Hematopoietic multipotent progenitor cell treated with erythropoietin and hydrocortisone succinate and interleukin-3 and kit ligand, for 15 days (in vitro differentiated cells): Measurements from ENCODE around the gene JAKMIP1.

Source experiments
- DNase-seq: peaks from one replicate; pipeline ENCODE4 v3.0.0-alpha.2; 2015; ENCODE audit warnings: low spot score

JAKMIP1 gene

DNA sequence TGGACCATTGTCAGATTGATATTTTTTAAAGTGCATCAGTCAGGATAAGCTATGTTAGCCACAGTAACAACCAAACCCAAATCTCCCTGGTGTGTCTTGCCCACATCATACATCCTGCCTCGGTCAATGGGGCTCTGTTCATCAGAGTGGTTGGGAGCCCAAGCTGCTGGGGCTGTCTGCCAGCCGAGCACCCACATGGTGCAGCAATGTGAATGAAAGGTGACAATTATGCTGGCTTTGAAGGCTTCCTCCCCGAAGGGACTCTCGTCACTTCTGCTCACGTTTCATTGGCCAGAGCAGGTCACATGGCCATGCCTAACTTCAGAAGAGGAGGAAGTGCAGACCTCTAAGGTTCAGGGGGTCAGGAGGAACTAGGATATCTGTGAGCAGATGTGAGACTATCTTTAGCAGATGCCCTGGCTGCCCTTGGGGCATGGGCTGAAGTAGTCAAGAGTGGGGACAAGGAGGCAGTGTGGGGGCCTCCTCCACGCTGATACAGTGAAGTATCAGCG, 1.3 kb upstream of the JAKMIP1 start:
- DNase-seq: no peak

DNA sequence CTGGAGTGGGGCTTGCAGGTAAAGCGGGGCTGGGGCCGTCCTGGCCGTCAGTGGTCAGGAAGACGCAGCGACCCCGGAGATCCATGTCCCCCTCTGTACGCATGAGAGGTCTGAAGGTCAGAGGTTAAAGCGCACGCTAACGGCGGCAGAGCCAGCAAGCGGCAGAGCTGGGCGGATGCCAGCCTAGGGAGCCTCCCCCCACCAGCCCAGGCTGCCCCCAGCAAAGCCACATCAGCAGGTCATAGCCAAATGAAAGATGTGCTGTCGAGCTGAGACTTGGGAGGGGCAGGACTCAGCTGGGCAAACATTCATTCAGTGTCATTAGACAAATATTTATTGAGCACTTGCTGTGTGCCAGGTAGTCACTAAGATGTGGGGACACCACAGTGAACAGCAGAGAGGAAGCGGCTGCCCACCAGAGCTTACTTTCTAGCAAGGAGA, 593 bp upstream of the JAKMIP1 start:
- no peak for DNase-seq

- DNase-seq: no peak
Measured at GRCh38 chr4:6199422-6199921, 877 bp downstream of the JAKMIP1 start.

DNA sequence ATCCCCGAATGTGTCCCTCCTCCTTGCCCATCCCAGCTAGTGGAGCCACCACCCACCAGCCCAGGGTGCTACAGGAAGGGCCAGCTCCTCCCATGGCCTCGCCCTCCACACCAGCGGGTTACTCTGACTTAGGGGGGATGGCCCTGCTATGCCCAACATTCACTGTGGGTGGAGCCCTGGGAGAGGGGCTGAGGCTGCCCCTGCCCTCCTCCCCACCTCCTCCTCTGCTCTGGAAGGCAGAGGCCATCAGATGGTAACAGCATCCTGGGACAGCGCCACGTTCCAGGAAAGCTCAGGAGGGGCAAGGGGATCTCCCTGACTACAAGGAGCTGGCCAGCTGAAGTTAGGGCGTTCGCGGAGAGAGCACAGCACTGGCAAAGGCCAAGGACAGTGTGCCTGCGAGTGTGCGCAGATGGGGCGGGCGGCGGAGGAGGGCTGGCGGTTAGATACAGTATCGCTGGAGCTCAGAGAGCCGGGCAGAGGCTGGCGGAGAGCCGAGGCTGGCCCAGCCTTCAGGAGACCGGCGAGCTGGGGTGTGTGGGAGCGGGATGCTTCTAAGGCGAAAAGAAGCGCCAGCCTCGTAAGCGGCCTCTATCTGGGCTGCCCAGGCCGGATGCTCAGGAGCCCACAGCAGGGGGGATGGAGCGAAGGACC, 1.5 kb downstream of the JAKMIP1 start:
- DNase-seq: peak; percentile 41

DNA sequence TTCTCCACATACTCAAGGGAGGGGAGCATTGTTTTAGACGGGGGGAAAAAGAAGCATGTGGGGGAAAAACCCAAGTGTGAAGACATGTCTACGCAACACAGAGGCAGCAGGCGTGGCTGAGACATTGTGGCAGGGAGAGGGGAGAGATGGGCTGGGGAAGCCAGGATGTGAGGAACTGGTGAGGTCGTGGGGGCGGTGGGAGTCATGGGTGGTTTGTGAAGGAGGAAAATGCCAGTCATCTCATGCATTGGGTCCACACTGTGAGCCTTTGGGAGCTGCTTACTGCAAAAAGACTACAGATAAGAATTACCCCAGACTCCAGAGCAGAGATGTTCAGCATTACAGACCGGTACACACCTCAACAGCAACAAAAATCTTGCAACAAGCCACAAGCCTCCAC, 2.1 kb downstream of the JAKMIP1 start:
- DNase-seq: no peak

DNA sequence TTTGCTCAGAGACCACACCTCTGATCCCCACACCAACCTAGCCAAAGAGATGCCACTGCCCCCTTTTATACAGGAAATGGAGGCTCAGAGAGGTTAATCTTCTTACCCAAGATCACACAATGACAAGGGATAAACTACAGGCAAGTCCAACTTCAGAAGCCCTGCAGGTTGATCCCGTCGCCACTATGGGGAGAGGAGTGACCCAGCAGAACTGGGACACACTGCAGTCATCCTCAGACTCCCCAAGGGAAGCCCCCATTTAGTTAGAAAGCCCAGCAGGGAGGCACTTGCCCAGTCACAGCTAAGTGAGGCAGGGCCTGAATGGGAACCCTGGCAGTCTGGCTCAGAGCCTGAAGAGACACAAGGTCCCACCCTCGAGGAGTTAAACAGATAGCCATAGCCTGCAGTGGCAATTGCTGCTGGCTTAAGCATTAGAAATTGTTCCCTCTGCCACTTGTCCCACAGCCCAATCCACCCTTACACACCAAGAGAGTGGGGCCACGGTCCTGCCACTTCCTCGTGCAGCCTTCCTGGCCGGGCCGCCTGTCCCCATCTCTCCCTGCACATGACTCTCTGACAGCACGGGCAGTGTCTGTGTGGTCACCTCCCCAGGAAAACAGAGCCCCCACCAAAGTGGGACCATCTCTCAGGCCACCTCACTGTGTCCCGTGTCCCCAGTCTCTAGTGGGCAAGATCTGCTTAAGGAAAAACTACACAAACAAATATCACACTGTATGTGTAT, 2.7 kb downstream of the JAKMIP1 start:
- peak; percentile 6 for DNase-seq

DNA sequence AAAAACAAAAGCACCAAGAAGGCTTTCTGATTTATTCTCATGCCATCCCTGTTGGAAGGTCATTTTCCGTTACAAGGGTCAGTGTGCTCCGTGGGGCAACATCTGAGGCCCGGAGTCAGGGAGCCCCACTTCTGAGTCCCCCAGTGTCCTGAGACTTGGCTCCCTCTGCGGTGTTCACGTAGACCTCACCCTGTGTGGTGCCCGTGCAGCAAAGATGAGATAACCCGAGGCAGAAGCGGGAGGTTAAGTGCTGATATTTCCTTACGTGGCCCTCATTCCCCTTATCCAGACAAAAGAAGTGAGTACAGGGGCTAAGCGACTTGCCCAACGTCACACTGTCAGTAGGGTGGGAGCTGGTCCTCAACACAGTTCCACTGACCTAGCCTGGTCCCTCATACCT, 3.5 kb downstream of the JAKMIP1 start:
- no peak for DNase-seq

DNA sequence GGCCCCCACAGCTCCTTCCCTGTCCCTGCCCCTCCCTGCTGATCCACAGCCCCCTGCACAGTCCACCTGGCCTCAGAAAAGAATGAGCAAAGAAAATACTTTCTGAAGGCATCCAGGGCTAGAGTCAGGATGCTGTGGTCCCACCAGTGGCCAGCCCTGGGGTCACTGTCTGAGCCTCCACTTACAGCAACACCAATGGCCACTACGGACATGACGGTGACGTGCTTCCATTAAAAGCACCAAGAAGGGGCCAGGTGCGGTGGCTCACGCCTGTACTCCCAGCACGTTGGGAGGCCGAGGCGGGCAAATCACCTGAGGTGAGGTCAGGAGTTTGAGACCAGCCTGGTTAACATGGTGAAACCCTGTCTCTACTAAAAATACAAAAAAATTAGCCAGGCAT, 4.0 kb downstream of the JAKMIP1 start:
- DNase-seq: no peak

GRCh38 chr4:6195602-6196319, 4.6 kb downstream of the JAKMIP1 start:
- DNase-seq: no peak

DNA sequence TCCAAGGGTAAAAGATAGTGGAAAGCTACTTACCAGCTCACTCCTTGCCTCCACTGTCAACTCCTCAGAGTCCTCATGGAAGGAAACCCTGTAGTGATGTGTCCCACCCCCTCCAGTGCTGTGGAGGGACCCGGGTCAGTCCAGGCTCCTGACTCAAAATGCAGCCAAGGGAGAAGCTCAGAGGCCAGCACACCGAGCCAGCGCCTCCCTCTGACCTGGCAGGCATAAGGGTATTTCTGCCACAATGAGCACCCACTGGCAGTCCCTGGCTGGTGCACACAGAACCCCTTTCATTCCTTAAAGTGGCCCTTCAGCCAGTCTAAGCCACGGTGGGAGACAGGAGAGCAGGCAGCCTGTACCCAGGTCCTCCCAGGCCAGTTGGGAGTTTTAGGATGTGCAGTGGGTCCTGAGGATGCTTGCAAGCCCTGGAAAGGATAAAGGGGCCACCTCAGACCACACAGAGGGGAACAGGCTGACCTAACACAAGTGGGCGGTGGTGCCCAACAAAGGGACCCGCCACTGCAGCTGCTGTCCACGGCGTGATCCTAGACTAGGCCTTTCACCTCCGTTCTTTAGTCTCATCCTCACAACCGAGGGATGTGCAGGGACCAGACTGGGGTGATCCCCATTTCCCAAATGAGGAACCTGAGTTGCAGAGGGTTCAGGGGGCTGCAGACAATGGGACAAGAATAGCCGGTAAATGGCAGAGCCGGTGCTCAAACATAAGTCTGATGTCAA, 5.7 kb downstream of the JAKMIP1 start:
- DNase-seq: no peak

DNA sequence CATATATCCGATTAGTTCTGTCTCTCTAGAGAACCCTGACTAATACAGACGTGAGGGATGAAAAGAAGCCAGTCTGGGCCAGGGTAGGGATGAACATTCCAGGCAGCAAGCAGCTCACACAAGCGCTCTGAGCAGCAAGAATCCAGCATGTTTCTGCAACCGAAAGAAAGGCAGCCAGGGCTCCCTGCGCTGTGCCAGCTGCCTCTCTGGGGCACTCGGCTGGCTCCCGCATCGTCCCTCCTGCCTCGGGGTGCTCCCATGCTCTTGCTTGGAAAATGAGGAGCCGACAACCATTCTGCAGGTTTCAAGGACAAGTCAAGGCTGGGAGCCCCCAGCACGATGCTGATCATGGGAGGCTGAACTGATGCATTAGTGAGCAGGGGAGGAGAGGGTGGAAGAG, 7.0 kb downstream of the JAKMIP1 start:
- DNase-seq: no peak

DNA sequence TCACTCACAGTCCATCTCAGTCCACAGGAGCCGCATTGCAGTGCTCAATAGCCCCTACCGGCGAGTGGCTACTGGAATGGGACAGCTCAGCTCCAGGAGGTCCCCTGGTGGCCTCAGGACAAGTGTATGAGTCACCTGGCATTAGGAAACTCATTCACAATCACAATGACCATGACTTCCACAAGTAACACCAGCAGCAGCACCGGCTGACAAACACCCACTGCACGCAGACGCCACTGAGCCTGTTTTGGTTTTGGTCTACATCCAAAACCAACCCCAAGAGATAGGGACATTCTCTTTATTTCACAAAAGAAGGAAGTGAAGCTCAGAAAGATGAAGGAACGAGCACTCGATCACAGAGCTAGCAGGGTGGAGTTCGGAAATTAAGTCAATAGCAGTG, 8.1 kb downstream of the JAKMIP1 start:
- no peak for DNase-seq

DNA sequence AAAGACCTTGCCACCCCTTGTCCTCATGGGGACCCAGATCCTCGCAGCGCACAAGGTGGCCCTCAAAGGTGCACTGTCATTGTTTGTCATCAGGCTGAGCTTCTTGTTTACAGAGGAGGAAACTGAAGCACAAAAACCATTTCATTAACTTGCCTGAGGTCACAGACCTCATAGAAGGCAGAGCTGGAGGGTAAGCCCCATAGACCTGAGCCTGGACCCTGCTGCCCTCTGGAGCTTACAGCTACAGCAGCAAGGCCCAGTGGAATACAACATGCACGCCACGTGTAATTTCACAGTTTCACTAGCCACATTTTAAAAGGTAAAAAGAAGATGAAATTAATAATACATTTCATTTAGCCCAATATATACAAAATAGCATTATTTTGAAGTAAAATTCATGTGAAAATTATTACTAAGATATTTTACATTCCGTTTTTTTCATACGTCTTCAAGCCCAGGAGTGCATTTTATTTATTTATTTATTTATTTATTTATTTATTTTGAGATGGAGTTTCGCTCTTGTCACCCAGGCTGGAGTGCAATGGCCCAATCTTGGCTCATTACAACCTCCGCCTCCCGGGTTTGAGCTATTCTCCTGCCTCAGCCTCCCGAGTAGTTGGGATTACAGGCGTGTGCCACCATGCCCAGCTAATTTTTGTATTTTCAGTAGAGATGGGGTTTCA, 8.8 kb downstream of the JAKMIP1 start:
- no peak for DNase-seq

GRCh38 chr4:6190486-6190885, 9.9 kb downstream of the JAKMIP1 start:
- DNase-seq: no peak

DNA sequence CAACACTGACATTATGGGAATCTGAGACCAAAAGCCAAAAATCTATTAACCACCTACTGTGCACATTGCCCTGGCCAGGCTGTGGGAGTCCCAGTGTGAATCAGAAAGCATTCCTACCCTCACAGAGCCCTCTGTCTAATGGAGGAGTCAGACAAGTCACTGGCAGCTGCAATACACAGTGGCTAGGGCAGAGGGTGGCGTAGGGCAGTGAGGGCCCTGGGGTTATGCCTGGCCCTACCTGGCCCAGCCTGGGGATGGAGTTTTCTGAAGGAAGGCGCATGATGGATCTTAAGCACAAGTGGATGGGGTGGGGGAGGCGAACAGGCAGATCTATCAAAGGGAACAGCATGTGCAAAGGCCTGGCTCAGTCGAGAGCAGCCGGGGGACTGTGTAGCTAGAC, 10.8 kb downstream of the JAKMIP1 start:
- DNase-seq: no peak

DNA sequence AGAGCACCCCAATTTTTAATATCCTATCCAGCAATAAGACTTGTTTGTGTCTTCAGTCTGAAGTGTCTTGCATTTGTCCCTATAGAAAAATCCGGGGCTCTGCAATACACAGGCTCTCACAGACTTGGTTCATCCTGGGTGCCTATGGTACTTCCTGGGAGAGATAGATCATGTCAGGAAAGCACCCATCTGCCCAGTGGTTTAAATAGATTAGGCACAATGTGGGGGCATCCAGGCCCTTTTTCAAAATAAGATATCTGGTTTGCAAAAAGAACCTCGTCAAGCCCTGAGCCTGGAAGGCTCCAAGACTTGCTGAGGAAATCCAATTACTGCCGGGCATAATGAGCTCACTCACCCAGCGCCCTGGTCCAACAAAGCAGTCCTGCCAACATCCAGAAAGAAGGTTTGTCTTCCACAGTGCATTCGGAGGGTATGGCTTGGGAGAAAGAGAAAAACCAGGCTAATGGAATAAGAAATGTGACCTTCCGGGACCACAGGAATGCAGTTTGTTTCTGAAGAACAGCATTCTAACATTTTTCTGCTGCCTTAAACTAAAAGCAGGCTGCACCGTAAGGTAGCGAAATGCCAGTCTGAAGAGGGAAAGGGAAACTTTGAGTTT, 11.6 kb downstream of the JAKMIP1 start:
- DNase-seq: no peak

GRCh38 chr4:6184169-6184568, 16.2 kb downstream of the JAKMIP1 start:
- DNase-seq: no peak

DNA sequence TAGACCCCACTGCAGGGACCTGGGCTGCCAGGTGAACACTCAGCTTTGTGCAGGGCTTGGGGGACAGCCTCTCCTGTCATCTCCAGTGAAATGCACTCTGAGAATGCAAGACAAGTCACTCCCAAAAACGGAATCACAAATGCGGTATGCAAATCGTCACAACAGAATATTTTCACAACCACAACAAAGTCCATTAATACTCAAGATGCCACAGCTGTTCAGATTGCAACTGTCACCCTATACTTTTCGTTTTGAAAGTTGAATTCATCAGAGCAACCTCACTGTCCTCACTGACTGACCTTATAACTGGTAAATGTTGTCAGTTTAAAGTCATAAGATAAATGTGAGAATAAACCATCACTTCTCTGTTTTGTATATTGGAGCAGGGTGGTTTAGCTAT, 16.6 kb downstream of the JAKMIP1 start:
- no peak for DNase-seq

- DNase-seq: no peak
Measured at GRCh38 chr4:6182376-6183280, 17.7 kb downstream of the JAKMIP1 start.
